ENCODE measurements around the gene FOXD1. TPM values are rescaled to one million over a fixed set of nuclear protein-coding genes. Genes with fewer than 3 reads are reported as not detected.
"Not testable (repeated sequence)": the region's sequence is repeated elsewhere in the genome, so short reads cannot be mapped to it uniquely, and the experiment has no call there.

Gene FOXD1
- total RNA-seq, 1 donor from 2014 or later: 2.8 TPM

- Mint-ChIP-seq H3K4me3 (ENCODE audit: unreplicated experiment) (no peak overlapping the region), H3K9me3 (ENCODE audit: unreplicated experiment) (peaks cover 2% of the 10 kb centered on the region), H3K27me3 (ENCODE audit: unreplicated experiment) (peaks cover 2% of the 10 kb centered on the region), H3K4me1 (ENCODE audit: low read depth, unreplicated experiment) (no peaks in the 10 kb centered on the region), H3K36me3 (ENCODE audit: unreplicated experiment) (peaks cover 8% of the 10 kb centered on the region), H3K27ac (ENCODE audit: unreplicated experiment) (no peak overlapping the region)
- TF ChIP-seq CTCF (IDR thresholded peaks at IDR 0.05; ENCODE audit: partially characterized antibody, unreplicated experiment): no peak
- no peak for DNase-seq
Observed at GRCh38 chr5:73464016-73464745, 15.6 kb upstream of the FOXD1 start.

- no peaks in the 10 kb centered on the region for H3K9me3 Mint-ChIP-seq (ENCODE audit: unreplicated experiment)
- no peaks in the 10 kb centered on the region for H3K4me1 Mint-ChIP-seq (ENCODE audit: low read depth, unreplicated experiment)
- no peak overlapping the region for H3K27ac Mint-ChIP-seq (ENCODE audit: unreplicated experiment)
- H3K27me3 Mint-ChIP-seq (ENCODE audit: unreplicated experiment): peaks cover 3% of the 10 kb centered on the region
- no peak for DNase-seq
- no peak for TF ChIP-seq CTCF (IDR thresholded peaks at IDR 0.05; ENCODE audit: partially characterized antibody, unreplicated experiment)
- H3K36me3 Mint-ChIP-seq (ENCODE audit: unreplicated experiment): peaks cover 8% of the 10 kb centered on the region
- no peak overlapping the region for H3K4me3 Mint-ChIP-seq (ENCODE audit: unreplicated experiment)
Observed at GRCh38 chr5:73460133-73460532, 11.6 kb upstream of the FOXD1 start.

GRCh38 chr5:73459366-73459765 lies 10.8 kb upstream of the FOXD1 start:
- TF ChIP-seq CTCF (IDR thresholded peaks at IDR 0.05; ENCODE audit: partially characterized antibody, unreplicated experiment): no peak
- Mint-ChIP-seq H3K4me3 (ENCODE audit: unreplicated experiment) (no peak overlapping the region), H3K4me1 (ENCODE audit: low read depth, unreplicated experiment) (no peaks in the 10 kb centered on the region), H3K27me3 (ENCODE audit: unreplicated experiment) (peaks cover 3% of the 10 kb centered on the region), H3K9me3 (ENCODE audit: unreplicated experiment) (no peaks in the 10 kb centered on the region), H3K36me3 (ENCODE audit: unreplicated experiment) (peaks cover 8% of the 10 kb centered on the region), H3K27ac (ENCODE audit: unreplicated experiment) (no peak overlapping the region)
- no peak for DNase-seq

GRCh38 chr5:73456462-73456861 lies 7.9 kb upstream of the FOXD1 start:
- H3K9me3 Mint-ChIP-seq (ENCODE audit: unreplicated experiment); H3K4me3 Mint-ChIP-seq (ENCODE audit: unreplicated experiment); DNase-seq; H3K27ac Mint-ChIP-seq (ENCODE audit: unreplicated experiment); H3K36me3 Mint-ChIP-seq (ENCODE audit: unreplicated experiment); H3K4me1 Mint-ChIP-seq (ENCODE audit: low read depth, unreplicated experiment): not testable (repeated sequence)
- peaks cover 13% of the 10 kb centered on the region for H3K27me3 Mint-ChIP-seq (ENCODE audit: unreplicated experiment)

- Mint-ChIP-seq H3K36me3 (ENCODE audit: unreplicated experiment) (no peaks in the 10 kb centered on the region), H3K4me3 (ENCODE audit: unreplicated experiment) (no peak overlapping the region), H3K27me3 (ENCODE audit: unreplicated experiment) (peaks cover 13% of the 10 kb centered on the region), H3K27ac (ENCODE audit: unreplicated experiment) (no peak overlapping the region), H3K4me1 (ENCODE audit: low read depth, unreplicated experiment) (peaks cover 5% of the 10 kb centered on the region), H3K9me3 (ENCODE audit: unreplicated experiment) (peaks cover 7% of the 10 kb centered on the region)
- TF ChIP-seq CTCF (IDR thresholded peaks at IDR 0.05; ENCODE audit: partially characterized antibody, unreplicated experiment): peak; percentile 85
- peak; percentile 69 for DNase-seq
Observed at GRCh38 chr5:73454379-73455036, 5.9 kb upstream of the FOXD1 start.

Data from glutamatergic neuron (in vitro differentiated cells).